SKM-1 (cell line): ENCODE data around the gene PTRH1.
"Not testable (repeated sequence)": the region's sequence is repeated elsewhere in the genome, so short reads cannot be mapped to it uniquely, and the experiment has no call there.

Experiments used
- DNase-seq: peaks from one replicate; lab custom pipeline; 2025; ENCODE audit not compliant: unreplicated experiment; lab: John Stamatoyannopoulos, UW

The PTRH1 gene, protein sequence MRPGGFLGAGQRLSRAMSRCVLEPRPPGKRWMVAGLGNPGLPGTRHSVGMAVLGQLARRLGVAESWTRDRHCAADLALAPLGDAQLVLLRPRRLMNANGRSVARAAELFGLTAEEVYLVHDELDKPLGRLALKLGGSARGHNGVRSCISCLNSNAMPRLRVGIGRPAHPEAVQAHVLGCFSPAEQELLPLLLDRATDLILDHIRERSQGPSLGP

GRCh38 chr9:127715470-127716337, at the start of gene PTRH1, which contains the start of gene TTC16:
Gene PTRH1, minus strand, starts transcription at chr9:127715663. Its CDS starts 24 bp downstream, at chr9:127715639.
Gene TTC16, plus strand, starts transcription at chr9:127716079. Its CDS starts 67 bp downstream, at chr9:127716146.
- DNase-seq: peak; percentile 83

- no peak for DNase-seq
These were observed 48.5 kb upstream of the PTRH1 start for GRCh38 chr9:127763918-127764384.

DNA sequence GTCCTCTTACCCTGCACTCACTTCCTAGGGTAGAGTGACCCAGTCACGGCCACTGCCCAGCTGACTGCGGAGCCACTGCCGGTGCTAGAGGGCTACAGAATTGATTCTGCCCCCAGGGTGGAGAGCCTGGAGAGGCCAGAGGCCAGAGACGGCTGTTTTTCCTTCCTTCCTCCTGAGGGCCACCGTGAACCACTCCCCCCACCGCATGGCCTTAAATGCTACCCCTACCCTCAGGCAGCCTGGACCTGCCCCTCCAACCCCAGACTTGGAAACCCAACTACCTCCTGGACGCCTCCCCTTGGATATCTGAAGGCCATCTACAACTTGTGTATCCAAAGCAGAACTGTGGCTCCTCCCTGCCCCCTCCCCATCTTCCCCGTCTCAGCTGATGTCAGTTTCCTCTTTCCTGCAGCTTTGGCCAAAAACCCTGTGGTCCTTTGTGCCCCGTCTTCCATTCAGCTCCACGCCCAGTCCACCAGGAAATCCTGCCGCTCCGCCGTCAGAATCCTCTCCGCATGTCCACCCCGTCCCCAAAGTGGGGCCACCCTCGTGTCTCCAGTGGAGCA, 46.7 kb upstream of the PTRH1 start:
- DNase-seq: peak; percentile 49

- DNase-seq: no peak
These were observed 46.1 kb upstream of the PTRH1 start for GRCh38 chr9:127761491-127761956.

GRCh38 chr9:127761061-127761460, 45.6 kb upstream of the PTRH1 start:
- DNase-seq: no peak

DNA sequence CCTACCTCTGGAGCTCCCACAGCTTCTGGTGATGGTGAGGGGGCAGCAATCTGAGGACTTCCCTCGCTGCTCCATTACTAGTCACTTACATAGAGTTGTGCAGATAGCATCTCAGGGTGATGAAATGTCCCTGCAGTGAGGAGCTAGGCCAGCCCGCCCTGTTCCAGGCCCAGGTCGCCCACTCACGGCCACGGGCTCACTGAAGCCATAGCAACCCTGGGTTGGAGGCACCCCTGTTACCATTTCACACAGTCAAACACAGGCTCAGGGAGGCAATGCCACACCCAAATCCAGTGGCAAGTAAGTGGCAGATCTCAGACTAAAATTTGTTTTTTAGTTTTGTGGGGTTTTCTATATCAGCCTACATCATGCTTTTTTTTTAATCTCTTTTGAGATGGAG, 43.4 kb upstream of the PTRH1 start:
- no peak for DNase-seq

DNA sequence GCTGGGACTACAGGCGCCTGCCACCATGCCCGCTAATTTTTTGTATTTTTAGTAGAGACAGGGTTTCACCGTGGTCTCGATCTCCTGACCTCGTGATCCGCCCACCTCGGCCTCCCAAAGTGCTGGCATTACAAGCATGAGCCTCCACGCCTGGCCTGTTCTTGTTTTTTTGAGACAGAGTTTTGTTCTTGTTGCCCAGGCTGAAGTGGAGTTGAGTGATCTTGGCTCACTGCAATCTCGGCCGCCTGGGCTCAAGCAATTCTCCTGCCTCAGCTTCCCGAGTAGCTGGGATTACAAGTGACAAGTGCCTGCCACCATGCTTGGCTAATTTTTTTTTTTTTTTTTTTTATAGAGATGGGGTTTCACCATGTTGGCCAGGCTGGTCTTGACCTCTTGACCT, 41.3 kb upstream of the PTRH1 start:
- not testable (repeated sequence) for DNase-seq

DNA sequence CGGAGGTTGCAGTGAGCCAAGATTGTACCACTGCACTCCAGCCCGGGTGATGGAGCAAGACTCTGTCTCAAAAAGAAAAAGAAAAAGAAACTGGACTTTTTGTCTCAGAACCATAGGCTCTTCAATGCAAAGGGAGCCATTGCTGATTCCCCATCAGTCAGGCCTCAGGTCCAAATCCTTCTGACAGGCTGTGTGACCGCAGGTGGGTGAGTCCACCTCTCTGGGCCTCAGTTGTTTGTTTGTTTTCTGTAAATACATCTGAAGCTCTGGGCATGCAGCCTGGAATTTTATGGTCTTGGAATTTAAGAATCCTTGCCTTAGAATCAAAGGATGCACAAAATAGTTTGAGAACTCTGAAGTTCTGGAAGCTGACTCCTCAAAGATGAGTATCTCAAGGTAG, 40.8 kb upstream of the PTRH1 start:
- DNase-seq: no peak

DNA sequence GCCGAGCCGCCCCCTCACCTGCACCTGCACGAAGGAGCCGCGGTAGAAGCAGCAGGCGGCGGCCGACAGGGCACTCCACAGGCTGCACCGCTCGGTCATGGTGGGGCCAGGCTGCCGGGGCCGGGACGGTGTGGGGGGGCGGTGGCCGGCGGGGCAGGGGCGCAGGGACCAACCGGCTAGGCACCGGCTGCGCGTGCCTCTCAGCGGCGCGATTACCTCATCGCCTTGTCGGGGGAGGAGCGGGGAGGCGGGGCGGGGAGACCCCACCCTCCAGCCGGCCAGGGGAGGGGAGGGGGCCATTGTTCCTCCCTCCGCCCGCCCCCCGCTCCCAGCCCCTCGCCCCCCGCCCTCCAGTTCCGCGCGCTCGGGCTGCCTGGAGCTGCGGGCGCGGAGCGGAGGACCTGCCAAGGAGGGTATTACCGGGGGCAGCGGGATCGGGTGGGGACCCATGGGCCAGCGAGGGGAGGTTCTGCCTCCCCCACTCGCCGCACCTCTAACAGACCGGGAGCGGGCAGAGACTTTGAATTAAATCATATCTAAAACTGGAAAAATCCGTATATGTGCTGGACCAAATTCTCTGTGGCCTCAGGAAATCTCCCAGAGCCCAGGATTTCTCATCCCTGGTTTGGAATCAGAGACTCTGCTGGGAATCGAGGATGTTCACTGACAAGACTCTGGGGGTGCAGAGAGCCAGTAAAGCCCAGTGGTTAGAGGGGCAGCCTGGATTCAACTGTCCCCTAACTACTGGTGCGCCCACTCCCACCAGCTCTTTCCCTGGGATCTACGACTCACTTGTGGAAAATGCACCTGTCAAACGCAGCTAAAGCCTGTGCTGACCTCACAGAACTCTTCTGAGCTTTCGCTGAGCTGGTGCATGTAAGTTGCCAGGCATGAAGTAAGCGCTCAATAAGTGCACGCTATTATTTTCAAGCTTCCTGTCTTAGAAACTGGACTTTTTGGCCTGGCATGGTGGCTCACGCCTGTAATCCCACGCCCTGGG, 39.9 kb upstream of the PTRH1 start:
- DNase-seq: no peak

DNA sequence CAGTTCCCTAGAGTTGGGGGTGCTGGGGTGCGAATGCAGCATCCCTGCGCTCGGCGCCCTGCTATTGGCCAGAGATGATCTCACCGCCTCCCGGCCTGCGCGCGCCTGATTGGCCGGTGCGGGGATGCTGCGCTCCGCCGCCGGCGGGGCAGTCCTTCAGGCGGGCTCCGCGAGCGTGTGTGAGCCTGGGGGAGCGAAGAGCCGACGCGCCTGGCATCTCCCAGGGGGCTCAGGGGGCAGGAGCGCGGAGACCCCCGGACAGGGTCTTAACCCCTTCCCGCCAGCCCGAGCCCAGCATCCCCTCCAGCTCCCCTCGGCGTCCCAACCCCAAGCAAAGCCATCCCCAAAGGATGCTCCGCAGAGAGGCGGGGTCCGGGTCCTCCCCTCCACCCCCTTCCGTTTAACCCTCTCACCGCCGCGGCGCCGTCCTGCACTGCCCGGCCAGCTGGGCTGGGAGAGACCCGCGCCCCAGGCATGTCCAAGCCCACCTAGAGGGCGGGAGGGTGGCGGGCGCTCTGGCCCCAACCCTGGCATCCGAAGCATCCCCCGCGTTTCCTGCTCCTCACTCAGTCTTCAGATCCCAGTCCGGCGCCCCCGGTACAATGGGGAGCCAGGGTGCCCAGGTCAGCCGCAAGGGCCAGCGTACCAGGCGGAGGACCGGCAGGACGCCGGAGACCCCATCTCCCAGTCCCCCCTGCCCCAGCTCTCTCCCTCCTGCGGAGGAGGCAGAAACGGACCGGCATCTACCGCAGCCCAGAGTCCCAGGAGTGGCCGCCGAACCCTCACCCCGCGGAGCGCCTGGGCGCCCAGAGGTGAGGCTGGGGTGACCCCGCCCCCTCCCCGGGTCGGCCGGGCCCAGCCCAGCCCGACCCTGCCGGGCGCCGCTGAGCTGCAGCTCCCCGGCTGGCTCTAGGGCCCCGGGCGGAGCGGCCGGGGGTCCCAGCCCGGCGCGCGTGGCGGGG, 38.9 kb upstream of the PTRH1 start:
- DNase-seq: no peak

DNA sequence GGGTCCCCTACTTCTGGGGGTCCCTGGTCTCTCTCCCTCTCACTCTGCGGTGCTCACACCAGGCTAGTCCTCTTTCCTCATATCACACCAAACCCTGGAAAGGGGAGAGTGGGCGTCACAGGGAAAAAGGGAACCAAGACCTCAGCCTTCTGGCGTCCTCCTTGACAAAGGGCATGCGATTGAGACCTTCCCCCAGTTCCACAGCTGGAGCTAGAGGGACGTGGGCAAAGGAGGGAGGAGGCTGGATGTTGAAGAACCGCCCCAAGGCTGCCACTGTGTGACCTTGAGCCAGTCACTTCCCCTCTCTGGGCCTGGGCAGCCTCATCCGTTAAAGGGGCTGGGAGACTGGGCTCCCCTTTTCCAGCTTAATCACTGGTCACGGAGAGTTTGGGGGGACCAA, 38.2 kb upstream of the PTRH1 start:
- DNase-seq: no peak

GRCh38 chr9:127753148-127753547, 37.7 kb upstream of the PTRH1 start:
- DNase-seq: no peak

DNA sequence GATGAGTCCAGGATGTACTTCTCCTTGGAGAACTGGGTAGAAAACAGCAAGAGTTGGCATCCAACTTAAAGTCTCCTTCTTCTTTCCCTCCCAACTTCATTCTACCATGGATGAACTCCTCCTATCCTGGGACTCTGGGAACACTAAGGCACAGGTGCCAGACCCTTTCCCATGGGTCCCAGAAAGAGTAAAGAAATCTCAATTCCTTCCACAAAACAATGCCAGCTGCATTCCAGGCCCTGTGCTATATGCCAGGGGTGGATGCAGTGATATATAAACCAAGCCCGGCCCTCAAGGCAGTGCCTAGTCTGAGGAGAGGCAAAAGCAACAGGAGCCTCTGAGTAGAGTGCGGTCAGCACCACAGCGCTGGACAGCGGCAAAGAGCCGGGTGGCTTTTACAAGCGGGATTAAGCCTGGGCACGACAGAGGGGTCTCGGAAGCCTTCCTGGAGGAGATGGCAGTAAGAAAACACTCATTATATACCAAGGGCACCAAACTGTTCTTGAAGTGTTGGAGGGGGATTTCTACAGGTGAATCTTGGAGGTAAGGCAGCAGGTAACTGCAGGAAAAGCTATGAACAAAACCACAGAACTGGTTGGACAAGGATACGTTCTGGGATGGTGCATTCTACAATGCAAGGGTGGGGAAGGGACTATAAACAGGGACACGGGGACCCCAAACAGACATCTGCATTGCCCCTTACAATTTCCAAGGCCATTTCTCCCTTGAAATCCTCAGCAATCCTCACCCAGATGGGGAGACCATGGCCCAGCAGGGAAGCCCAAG, 36.0 kb upstream of the PTRH1 start:
- no peak for DNase-seq

DNA sequence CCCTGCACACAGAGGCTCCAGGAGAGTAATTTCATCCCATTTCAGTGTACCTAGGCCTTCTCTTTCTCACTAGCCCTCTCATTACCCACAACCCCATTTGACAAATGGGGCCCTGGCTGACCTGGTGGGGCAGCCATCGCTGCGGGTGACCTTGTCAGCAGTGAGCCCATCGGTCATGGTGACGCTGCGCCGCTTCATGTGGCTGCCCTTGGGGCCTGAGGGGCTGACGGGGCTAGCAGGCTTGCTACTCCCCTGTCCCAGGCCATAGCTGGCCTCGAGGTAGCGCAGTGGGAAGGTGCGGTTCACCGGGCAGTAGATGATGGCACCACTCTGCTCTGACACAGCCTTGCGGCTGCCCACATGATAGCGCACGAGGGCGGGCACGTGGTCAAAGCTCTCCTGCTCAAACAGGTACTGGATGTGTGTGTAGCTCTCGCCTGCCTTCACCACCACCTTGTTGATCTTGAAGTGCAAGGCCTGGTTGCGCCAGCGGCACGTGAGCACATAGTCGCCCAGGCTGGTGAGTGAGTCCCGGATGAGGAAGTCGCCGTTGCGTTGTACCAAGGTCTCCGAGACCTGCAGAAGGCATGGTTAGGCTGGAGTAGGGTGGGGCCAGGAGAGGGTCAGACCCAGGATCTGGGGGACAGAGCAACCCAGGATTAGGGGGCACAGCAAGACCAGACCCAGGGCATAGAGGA, 33.8 kb upstream of the PTRH1 start:
- no peak for DNase-seq

- no peak for DNase-seq
These were observed 31.6 kb upstream of the PTRH1 start for GRCh38 chr9:127746959-127747569.

- DNase-seq: no peak
These were observed 29.1 kb upstream of the PTRH1 start for GRCh38 chr9:127744398-127745110.
